Peyer's patch (tissue), 4 donors: ENCODE measurements around the gene WWTR1. TPM values are rescaled to one million over a fixed set of nuclear protein-coding genes. Genes with fewer than 3 reads are reported as not detected.
A peak's percentile ranks its signal among the peaks of the same experiment; 100 is the strongest.

Experiments
- DNase-seq, 3 donors: peaks; one replicate each; pipeline ENCODE4 v3.0.0-alpha.2; 2017 to 2019
- H3K27ac ChIP-seq, 4 donors: fragments of 200-600 bp; sonication (generic); one replicate each; pipeline ENCODE4 v1.5.1; 2016 to 2019
- H3K27me3 ChIP-seq, 2 donors: fragments of 200-600 bp; sonication (generic); one replicate each; pipeline ENCODE4 v1.5.1; 2019
- H3K36me3 ChIP-seq, 3 donors: fragments of 200-600 bp; sonication (generic); one replicate each; pipeline ENCODE4 v1.5.1; 2016 to 2019
- H3K4me1 ChIP-seq, 4 donors: fragments of 200-600 bp; sonication (generic); one replicate each; pipeline ENCODE4 v1.5.1; 2016 to 2019
- H3K4me3 ChIP-seq, 4 donors: fragments of 200-600 bp; sonication (generic); 1 replicate in 3 of 4; 2 replicates in 1 of 4; pipeline ENCODE4 v1.5.1; 2016 to 2019; ENCODE audit warnings: mild to moderate bottlenecking in 1 of 4
- H3K9me3 ChIP-seq, 4 donors: fragments of 200-600 bp; sonication (generic); one replicate each; pipeline ENCODE4 v1.5.1; 2016 to 2019; ENCODE audit warnings: mild to moderate bottlenecking in 1 of 4
- POLR2A ChIP-seq, 2 donors: fragments of 450-650 bp; IDR thresholded peaks; one replicate each; pipeline ENCODE4 v1.5.1; 2017; ENCODE audit warnings: antibody characterized with exemption in 2 of 2, mild to moderate bottlenecking in 2 of 2, moderate library complexity in 2 of 2
- total RNA-seq, 4 donors: library from RNA; depleted of rRNA; stranded (reverse); fragments of >200 nt; gene quantifications; one replicate each; pipeline ENCODE4 v1.1.0, GENCODE V29; 2016
- TF ChIP-seq, protein P1 (sequence below), 6 experiments: fragments of 450-650 bp in 4 of 6; fragments of 200-600 bp in 2 of 6; sonication (generic) in 1 of 6; IDR thresholded peaks; one replicate each; pipeline ENCODE4 v1.5.1; 2017 to 2019; ENCODE audit warnings: antibody characterized with exemption in 6 of 6, mild to moderate bottlenecking in 3 of 6, moderate library complexity in 1 of 6

The WWTR1 gene
- total RNA-seq, 4 donors from 2014 or later = 13.8 to 62.7 (median 18.5) TPM

DNA sequence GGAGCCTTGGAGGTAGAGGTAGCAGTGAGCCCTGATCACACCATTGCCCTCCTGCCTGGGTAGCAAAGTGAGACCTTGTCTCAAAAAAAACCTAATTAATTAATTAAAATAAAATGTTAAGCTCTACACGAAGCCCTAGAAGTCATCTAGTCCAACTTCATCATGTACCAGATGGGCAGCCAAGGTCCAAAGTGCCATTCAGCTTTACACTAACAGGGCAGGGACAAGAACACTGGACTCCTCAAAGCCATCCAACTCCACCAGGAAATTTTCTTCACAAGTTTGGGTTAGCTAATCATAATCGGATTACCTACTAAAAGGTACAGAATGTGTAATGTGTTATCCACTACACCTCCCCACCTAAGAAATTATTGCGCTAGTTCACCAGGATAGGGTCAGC lies 48.8 kb downstream of the WWTR1 start:
- Histone ChIP-seq H3K36me3 (no peaks in the 10 kb centered on the region), H3K27me3 (no peaks in the 10 kb centered on the region), H3K4me1 (peaks cover 0 to 16% (median 3%) of the 10 kb centered on the region in 4 donors), H3K4me3 (no peak overlapping the region), H3K9me3 (no peaks in the 10 kb centered on the region), H3K27ac (peak overlapping the region in 1 of 4 donors; percentile 13)
- DNase-seq = no peak
- TF ChIP-seq POLR2A (IDR thresholded peaks at IDR 0.05) = no peak
- TF ChIP-seq, protein P1, sequence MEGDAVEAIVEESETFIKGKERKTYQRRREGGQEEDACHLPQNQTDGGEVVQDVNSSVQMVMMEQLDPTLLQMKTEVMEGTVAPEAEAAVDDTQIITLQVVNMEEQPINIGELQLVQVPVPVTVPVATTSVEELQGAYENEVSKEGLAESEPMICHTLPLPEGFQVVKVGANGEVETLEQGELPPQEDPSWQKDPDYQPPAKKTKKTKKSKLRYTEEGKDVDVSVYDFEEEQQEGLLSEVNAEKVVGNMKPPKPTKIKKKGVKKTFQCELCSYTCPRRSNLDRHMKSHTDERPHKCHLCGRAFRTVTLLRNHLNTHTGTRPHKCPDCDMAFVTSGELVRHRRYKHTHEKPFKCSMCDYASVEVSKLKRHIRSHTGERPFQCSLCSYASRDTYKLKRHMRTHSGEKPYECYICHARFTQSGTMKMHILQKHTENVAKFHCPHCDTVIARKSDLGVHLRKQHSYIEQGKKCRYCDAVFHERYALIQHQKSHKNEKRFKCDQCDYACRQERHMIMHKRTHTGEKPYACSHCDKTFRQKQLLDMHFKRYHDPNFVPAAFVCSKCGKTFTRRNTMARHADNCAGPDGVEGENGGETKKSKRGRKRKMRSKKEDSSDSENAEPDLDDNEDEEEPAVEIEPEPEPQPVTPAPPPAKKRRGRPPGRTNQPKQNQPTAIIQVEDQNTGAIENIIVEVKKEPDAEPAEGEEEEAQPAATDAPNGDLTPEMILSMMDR (IDR thresholded peaks at IDR 0.05) = no peak

- Histone ChIP-seq H3K27me3 (no peaks in the 10 kb centered on the region), H3K36me3 (no peaks in the 10 kb centered on the region), H3K4me3 (no peak overlapping the region), H3K4me1 (peaks cover 0 to 16% (median 3%) of the 10 kb centered on the region in 4 donors), H3K9me3 (no peaks in the 10 kb centered on the region), H3K27ac (no peak overlapping the region)
- no peak for DNase-seq
- TF ChIP-seq, protein P1 (IDR thresholded peaks at IDR 0.05) = no peak
- TF ChIP-seq POLR2A (IDR thresholded peaks at IDR 0.05) = no peak
Measured at GRCh38 chr3:149605902-149606301, 51.9 kb downstream of the WWTR1 start.

DNA sequence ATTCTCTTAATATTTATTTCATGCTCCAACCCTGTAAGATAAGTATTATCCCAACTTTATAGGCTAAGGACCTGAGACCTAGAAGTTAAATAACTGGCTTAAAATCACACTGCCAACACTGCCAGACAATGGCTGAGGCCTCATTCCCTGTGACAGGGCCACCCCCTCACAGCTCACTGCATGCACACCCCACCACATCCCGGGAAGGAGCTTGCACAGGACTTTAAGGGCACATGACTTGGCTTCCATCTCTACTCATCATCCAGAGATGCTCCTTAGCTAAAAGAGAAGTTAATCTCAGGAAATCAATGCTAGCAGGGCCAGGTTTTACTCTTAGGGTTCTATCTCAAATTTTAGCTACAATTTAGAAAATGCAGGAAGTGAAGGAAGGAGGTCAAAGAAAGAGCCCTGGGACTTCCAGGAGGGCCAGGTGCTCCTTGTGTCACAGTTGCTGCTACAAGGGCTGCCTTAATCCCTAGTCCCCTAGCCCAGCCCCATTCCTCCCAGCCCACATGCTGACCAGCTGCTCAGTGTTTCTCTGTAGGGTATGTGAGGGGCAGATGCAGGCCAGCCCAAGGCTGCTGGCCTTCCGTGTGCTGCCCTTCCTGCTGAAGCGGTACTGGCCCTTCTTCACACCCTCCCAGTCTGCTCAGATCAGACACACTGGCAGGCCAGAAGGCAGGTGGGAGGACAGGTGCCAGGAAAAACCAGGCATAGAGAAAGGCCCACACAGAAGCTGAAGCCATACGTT lies 53.5 kb downstream of the WWTR1 start:
- TF ChIP-seq POLR2A (IDR thresholded peaks at IDR 0.05) = no peak
- TF ChIP-seq, protein P1 (IDR thresholded peaks at IDR 0.05) = no peak
- H3K27ac ChIP-seq = peak overlapping the region in 1 of 4 donors; percentile 11
- peaks cover 0 to 9% (median 2%) of the 10 kb centered on the region in 4 donors for H3K4me1 ChIP-seq
- H3K27me3 ChIP-seq = no peaks in the 10 kb centered on the region
- no peak for DNase-seq
- no peaks in the 10 kb centered on the region for H3K9me3 ChIP-seq
- no peak overlapping the region for H3K4me3 ChIP-seq
- no peaks in the 10 kb centered on the region for H3K36me3 ChIP-seq

GRCh38 chr3:149603126-149604074 lies 54.4 kb downstream of the WWTR1 start:
- Histone ChIP-seq H3K4me1 (peaks cover 0 to 1% (median 0%) of the 10 kb centered on the region in 4 donors), H3K4me3 (no peak overlapping the region), H3K27ac (no peak overlapping the region), H3K27me3 (no peaks in the 10 kb centered on the region), H3K36me3 (no peaks in the 10 kb centered on the region), H3K9me3 (no peaks in the 10 kb centered on the region)
- DNase-seq = no peak
- TF ChIP-seq, protein P1 (IDR thresholded peaks at IDR 0.05) = no peak
- TF ChIP-seq POLR2A (IDR thresholded peaks at IDR 0.05) = no peak

GRCh38 chr3:149600634-149601033 lies 57.2 kb downstream of the WWTR1 start:
- H3K4me1 ChIP-seq = peaks cover 0 to 8% (median 0%) of the 10 kb centered on the region in 4 donors

More at GRCh38 chr3:149600634-149601033, 57.2 kb downstream of the WWTR1 start:
- TF ChIP-seq POLR2A (IDR thresholded peaks at IDR 0.05) = no peak
- TF ChIP-seq, protein P1 (IDR thresholded peaks at IDR 0.05) = no peak
- Histone ChIP-seq H3K9me3 (no peaks in the 10 kb centered on the region), H3K4me3 (no peak overlapping the region), H3K27ac (no peak overlapping the region), H3K27me3 (no peaks in the 10 kb centered on the region), H3K36me3 (no peaks in the 10 kb centered on the region)
- DNase-seq = no peak
